SKM-1 treated with dmso at 0.1 percent for 144 hours (cell line): ENCODE data around the gene METTL26.

Source experiments
- DNase-seq: peaks from one replicate; lab custom pipeline; 2025; ENCODE audit not compliant: unreplicated experiment; lab: John Stamatoyannopoulos, UW

METTL26 gene

GRCh38 chr16:625977-626765, 9.9 kb downstream of the METTL26 start:
- DNase-seq, result no peak

- DNase-seq, result no peak
These were observed 10.8 kb downstream of the METTL26 start for GRCh38 chr16:625117-625976.

GRCh38 chr16:624526-625070, 11.5 kb downstream of the METTL26 start:
- DNase-seq, result no peak

GRCh38 chr16:622920-623280, 13.2 kb downstream of the METTL26 start:
- no peak for DNase-seq

GRCh38 chr16:621526-622105, 14.5 kb downstream of the METTL26 start:
- no peak for DNase-seq

GRCh38 chr16:620700-621525, 15.2 kb downstream of the METTL26 start:
- no peak for DNase-seq

GRCh38 chr16:619476-620100, 16.5 kb downstream of the METTL26 start:
- no peak for DNase-seq

GRCh38 chr16:617855-618254, 18.2 kb downstream of the METTL26 start:
- no peak for DNase-seq

GRCh38 chr16:616733-617586, 19.1 kb downstream of the METTL26 start:
- no peak for DNase-seq

GRCh38 chr16:615122-615521, 21.0 kb downstream of the METTL26 start:
- DNase-seq, result no peak

GRCh38 chr16:610513-611381, 25.4 kb downstream of the METTL26 start:
- DNase-seq, result no peak

- no peak for DNase-seq
These were observed 26.1 kb downstream of the METTL26 start for GRCh38 chr16:609984-610383.

GRCh38 chr16:609316-609715, 26.8 kb downstream of the METTL26 start:
- no peak for DNase-seq

- no peak for DNase-seq
These were observed 28.1 kb downstream of the METTL26 start for GRCh38 chr16:608019-608418.

- no peak for DNase-seq
These were observed 29.3 kb downstream of the METTL26 start for GRCh38 chr16:606656-607307.

GRCh38 chr16:603933-604332, 32.2 kb downstream of the METTL26 start:
- DNase-seq, result no peak

GRCh38 chr16:600781-601180, 35.3 kb downstream of the METTL26 start:
- DNase-seq, result peak; percentile 19
